Measurements from ENCODE around the gene CCDC17. TPM values are rescaled to one million over a fixed set of nuclear protein-coding genes. Genes with fewer than 3 reads are reported as not detected.

The CCDC17 gene
- polyA plus RNA-seq, 3 donors: 4.4 TPM; not detected in 2

DNA sequence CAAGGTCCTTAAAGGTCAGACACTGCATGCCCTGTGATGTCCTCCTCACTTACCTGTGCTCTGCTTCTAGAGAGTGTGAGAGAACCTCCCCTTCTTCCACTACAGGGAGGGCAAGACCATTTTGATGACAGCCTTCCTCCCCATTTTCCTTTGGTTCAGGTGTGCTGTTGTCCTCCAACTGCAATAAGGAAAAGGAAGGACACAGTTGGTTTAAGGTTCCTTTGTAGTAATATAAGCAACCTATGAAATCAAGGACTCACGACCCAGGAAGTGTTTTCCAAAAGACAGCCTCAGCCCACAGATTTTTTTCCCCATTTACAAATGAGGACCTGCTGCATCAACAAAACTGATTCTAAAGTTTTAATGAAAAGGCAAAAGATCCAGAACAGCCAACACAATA is 6.6 kb upstream of the CCDC17 start:
- H3K36me3 Mint-ChIP-seq: peaks cover 66 to 90% of the 10 kb centered on the region in 2 donors

DNA sequence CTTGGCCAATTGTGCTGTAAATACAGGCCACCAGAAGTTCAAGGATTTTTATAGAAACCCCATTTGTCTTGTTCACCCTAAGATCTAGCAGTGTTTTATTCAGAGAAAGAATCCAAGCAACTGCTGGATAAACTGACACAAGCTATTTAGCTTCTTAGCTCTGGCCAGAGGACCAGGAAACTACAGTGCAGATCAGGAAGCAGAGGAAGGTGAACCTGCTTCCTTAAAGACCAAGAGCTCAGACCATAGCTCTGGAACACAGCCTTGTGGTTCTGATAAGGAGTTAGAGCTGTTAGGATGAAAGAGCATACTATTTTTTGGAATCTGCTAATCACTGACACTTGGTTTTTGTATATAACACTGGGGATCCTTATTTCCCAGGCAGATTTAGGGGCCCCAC is 5.2 kb upstream of the CCDC17 start:
- Histone ChIP-seq H3K4me1 (ENCODE audit: control insufficient read depth in 1 of 2, insufficient read depth in 2 of 2, low read length in 2 of 2) (no peaks in the 10 kb centered on the region), H3K4me2 (replicated peaks; ENCODE audit: extremely low read depth, low read length, poor library complexity, severe bottlenecking) (no peak overlapping the region), H4K20me1 (ENCODE audit: insufficient read depth, low read length) (peaks cover 16% of the 10 kb centered on the region), H3K79me2 (ENCODE audit: insufficient read depth, low read length) (peaks cover 5% of the 10 kb centered on the region), H3K36me3 (replicated peaks in 1 of 2; ENCODE audit: control insufficient read depth in 1 of 2, insufficient read depth in 2 of 2, low read length in 2 of 2) (peaks cover 82 to 94% of the 10 kb centered on the region in 2 donors), H3K4me3 (replicated peaks in 1 of 3; ENCODE audit: low read depth in 2 of 3, low read length in 3 of 3) (no peak overlapping the region), H3K9ac (ENCODE audit: insufficient read depth, low read length, poor library complexity, severe bottlenecking) (no peak overlapping the region), H2AFZ (ENCODE audit: insufficient read depth, low read depth, low read length, poor library complexity, severe bottlenecking) (no peak overlapping the region), H3K9me3 (replicated peaks in 1 of 2; ENCODE audit: control insufficient read depth in 1 of 2, insufficient read depth in 1 of 2, low read length in 2 of 2) (no peaks in the 10 kb centered on the region), H3K27me3 (ENCODE audit: control insufficient read depth in 2 of 2, insufficient read depth in 2 of 2, low read length in 2 of 2) (no peaks in the 10 kb centered on the region), H3K27ac (ENCODE audit: low read depth in 1 of 2, low read length in 2 of 2) (no peak overlapping the region)
- Mint-ChIP-seq H3K27ac (peak overlapping the region in 1 of 7 donors; percentile 66), H3K27me3 (ENCODE audit: low read depth in 3 of 3) (no peaks in the 10 kb centered on the region), H3K36me3 (peaks cover 70 to 99% of the 10 kb centered on the region in 2 donors), H3K4me3 (no peak overlapping the region), H3K9me3 (no peaks in the 10 kb centered on the region), H3K4me1 (no peaks in the 10 kb centered on the region)
- TF ChIP-seq, protein P1, sequence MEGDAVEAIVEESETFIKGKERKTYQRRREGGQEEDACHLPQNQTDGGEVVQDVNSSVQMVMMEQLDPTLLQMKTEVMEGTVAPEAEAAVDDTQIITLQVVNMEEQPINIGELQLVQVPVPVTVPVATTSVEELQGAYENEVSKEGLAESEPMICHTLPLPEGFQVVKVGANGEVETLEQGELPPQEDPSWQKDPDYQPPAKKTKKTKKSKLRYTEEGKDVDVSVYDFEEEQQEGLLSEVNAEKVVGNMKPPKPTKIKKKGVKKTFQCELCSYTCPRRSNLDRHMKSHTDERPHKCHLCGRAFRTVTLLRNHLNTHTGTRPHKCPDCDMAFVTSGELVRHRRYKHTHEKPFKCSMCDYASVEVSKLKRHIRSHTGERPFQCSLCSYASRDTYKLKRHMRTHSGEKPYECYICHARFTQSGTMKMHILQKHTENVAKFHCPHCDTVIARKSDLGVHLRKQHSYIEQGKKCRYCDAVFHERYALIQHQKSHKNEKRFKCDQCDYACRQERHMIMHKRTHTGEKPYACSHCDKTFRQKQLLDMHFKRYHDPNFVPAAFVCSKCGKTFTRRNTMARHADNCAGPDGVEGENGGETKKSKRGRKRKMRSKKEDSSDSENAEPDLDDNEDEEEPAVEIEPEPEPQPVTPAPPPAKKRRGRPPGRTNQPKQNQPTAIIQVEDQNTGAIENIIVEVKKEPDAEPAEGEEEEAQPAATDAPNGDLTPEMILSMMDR (IDR thresholded peaks at IDR 0.05): no peak
- intact Hi-C loops (cut with micrococcal nuclease): no loop called here
- DNase-seq: no peak

More for the DNA sequence above, 6.6 kb upstream of the CCDC17 start:
- Histone ChIP-seq H3K36me3 (replicated peaks in 1 of 2; ENCODE audit: control insufficient read depth in 1 of 2, insufficient read depth in 2 of 2, low read length in 2 of 2) (peaks cover 92 to 100% of the 10 kb centered on the region in 2 donors), H3K9ac (ENCODE audit: insufficient read depth, low read length, poor library complexity, severe bottlenecking) (no peak overlapping the region), H3K9me3 (replicated peaks in 1 of 2; ENCODE audit: control insufficient read depth in 1 of 2, insufficient read depth in 1 of 2, low read length in 2 of 2) (no peaks in the 10 kb centered on the region), H3K27ac (ENCODE audit: low read depth in 1 of 2, low read length in 2 of 2) (no peak overlapping the region), H3K4me3 (replicated peaks in 1 of 3; ENCODE audit: low read depth in 2 of 3, low read length in 3 of 3) (no peak overlapping the region), H3K27me3 (ENCODE audit: control insufficient read depth in 2 of 2, insufficient read depth in 2 of 2, low read length in 2 of 2) (no peaks in the 10 kb centered on the region), H4K20me1 (ENCODE audit: insufficient read depth, low read length) (peaks cover 26% of the 10 kb centered on the region), H2AFZ (ENCODE audit: insufficient read depth, low read depth, low read length, poor library complexity, severe bottlenecking) (no peak overlapping the region), H3K4me2 (replicated peaks; ENCODE audit: extremely low read depth, low read length, poor library complexity, severe bottlenecking) (no peak overlapping the region), H3K79me2 (ENCODE audit: insufficient read depth, low read length) (peaks cover 5% of the 10 kb centered on the region), H3K4me1 (ENCODE audit: control insufficient read depth in 1 of 2, insufficient read depth in 2 of 2, low read length in 2 of 2) (no peaks in the 10 kb centered on the region)
- H3K4me1 Mint-ChIP-seq: no peaks in the 10 kb centered on the region
- no CpG with 5 or more reads among the region's 1 CpG for WGBS (ENCODE audit: insufficient coverage)
- intact Hi-C loops (cut with micrococcal nuclease): no loop called here
- H3K27ac Mint-ChIP-seq: peak overlapping the region in 2 of 7 donors; percentile 7 to 27
- H3K27me3 Mint-ChIP-seq (ENCODE audit: low read depth in 3 of 3): no peaks in the 10 kb centered on the region
- TF ChIP-seq, protein P1 (IDR thresholded peaks at IDR 0.05): no peak
- no peaks in the 10 kb centered on the region for H3K9me3 Mint-ChIP-seq
- DNase-seq: no peak
- no peak overlapping the region for H3K4me3 Mint-ChIP-seq

All from CD14-positive monocyte (primary cell).